Dendritic cell treated with granulocyte-macrophage colony-stimulating factor and Interleukin-4, amounts not matched to agents 40 ng/mL and 50 ng/mL, for 4 days (primary cell): ENCODE data around the gene OR1F1.

Source experiments
- H3K27ac Mint-ChIP-seq: one replicate; pipeline ENCODE4 v1.8.0; 2022; ENCODE audit warnings: mild to moderate bottlenecking, mixed read lengths
- H3K27me3 Mint-ChIP-seq: one replicate; pipeline ENCODE4 v1.8.0; 2022; ENCODE audit warnings: mild to moderate bottlenecking, mixed read lengths
- H3K36me3 Mint-ChIP-seq: one replicate; pipeline ENCODE4 v1.8.0; 2022; ENCODE audit warnings: low read depth, mixed read lengths
- H3K4me1 Mint-ChIP-seq: one replicate; pipeline ENCODE4 v1.8.0; 2022; ENCODE audit warnings: low read depth, mixed read lengths
- H3K4me3 Mint-ChIP-seq: one replicate; pipeline ENCODE4 v1.8.0; 2022; ENCODE audit warnings: mild to moderate bottlenecking, moderate library complexity, mixed read lengths
- H3K9me3 Mint-ChIP-seq: one replicate; pipeline ENCODE4 v1.8.0; 2022; ENCODE audit warnings: mixed read lengths
- intact Hi-C: fragments of 100-400 bp; cut with micrococcal nuclease; formaldehyde crosslinking; loops from one replicate; pipeline ENCODE4 v1.15.0; 2022

OR1F1 gene

DNA sequence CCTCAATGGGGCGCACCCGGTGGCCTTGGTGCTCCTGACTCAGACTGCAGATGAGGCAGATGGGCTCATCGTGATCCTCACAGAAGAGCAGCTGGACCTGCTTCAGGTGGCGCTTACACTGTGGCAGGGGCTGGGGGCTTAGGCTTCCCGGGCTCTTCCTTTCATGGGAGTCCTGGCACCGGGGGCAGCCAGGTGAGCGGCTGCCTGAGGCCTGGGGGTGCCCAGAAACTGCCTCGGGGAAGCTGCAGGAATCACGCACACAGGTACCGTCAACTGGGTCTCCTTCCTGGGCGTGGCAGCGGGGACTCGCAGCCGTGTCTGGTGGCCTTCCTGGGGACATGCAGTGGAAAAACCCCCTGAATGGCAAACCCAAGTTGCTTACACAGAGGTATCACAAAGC is 61.4 kb downstream of the OR1F1 start:
- H3K27ac Mint-ChIP-seq, result no peak overlapping the region
- H3K27me3 Mint-ChIP-seq, result no peaks in the 10 kb centered on the region
- H3K9me3 Mint-ChIP-seq, result no peaks in the 10 kb centered on the region
- peaks cover 32% of the 10 kb centered on the region for H3K4me1 Mint-ChIP-seq
- no peak overlapping the region for H3K4me3 Mint-ChIP-seq
- intact Hi-C loops, result no loop called here
- peaks cover 37% of the 10 kb centered on the region for H3K36me3 Mint-ChIP-seq

DNA sequence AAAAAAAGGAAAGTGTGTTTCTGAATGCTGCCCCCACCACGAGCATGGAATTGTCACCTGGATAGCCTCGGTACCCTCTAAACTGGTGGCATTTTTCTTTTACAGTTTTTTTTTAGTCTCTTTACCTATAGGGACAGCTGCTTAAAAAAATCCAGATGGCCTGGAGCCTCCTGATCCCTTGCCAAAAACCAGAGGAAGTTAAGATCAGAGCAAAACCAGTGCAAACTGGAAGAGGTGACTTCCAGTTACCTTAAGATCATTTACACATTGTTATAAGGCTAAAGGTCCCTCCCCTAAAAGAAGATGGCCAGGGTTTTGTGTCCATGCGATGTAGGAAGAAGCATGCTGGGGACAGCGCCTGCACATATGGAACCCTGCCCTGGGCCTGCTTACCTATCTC is 65.0 kb downstream of the OR1F1 start:
- Mint-ChIP-seq H3K27ac (peak overlapping the region; percentile 37), H3K9me3 (no peaks in the 10 kb centered on the region), H3K4me1 (peaks cover 61% of the 10 kb centered on the region), H3K36me3 (peaks cover 16% of the 10 kb centered on the region), H3K27me3 (no peaks in the 10 kb centered on the region), H3K4me3 (no peak overlapping the region)
- intact Hi-C loops, result no loop called here

DNA sequence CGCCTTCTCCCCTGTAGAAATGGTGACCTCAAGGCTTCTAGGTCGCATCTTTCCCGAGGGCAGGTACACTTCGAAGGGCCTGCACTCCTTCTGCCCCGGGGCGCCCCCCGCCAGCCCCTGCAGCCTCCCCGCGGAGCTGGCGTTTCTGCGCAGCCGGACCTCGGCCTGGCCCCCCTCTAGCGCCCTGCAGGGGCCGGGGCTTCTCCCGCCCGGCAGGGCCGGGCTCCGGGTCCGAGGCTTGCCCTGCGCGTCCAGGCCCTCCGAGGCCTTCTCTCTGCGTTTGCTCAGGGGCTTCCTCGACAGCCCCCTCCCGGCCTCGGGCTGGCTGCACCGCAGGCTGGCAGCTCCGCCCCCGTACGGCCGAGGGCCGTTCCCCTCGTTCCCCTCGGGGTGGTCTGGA is 66.3 kb downstream of the OR1F1 start:
- H3K4me1 Mint-ChIP-seq, result peaks cover 69% of the 10 kb centered on the region
- intact Hi-C loops, result no loop called here
- no peak overlapping the region for H3K4me3 Mint-ChIP-seq
- no peaks in the 10 kb centered on the region for H3K9me3 Mint-ChIP-seq
- peaks cover 3% of the 10 kb centered on the region for H3K36me3 Mint-ChIP-seq
- peak overlapping the region; percentile 50 for H3K27ac Mint-ChIP-seq
- H3K27me3 Mint-ChIP-seq, result no peaks in the 10 kb centered on the region
